ENCODE results near the gene IER5L.

Gene IER5L

DNA sequence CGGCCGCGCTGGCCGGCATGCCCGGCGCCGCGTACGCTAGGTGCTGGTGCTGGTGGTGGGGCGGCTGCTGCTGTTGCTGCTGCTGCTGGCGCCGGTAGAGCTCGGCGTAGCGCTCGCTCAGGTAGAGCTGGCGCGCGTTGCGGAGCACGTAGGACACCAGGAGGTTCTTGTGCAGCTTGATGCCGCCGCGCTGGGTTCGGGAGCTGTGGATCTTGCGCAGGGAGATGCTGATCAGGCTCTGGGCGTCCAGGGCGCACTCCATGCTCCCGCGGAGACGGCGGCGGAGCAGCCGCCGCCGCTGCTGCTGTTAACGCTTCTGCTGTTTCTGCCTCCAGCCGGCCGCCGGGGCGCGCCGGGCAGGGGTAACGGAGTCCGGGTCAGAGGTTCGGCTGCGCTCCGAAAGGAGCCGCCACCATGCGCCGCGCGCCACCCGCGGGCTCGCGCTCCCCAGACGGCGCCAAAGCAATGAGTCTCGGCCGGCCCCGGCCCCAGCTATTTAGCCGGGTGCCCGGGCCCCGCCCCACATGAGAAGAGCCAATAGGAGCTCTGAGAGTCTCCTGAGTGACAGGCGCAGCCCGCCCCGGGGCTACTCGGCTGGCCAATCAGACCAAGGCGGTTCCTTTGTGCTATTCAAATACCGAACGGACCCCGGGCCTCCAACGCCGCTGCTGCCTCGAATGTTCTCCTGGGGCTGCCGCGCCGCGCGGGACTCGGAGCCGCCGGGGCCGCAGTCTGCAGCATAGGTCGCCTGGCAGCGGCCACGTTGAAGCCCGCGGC lies at the start of gene IER5L:
Gene IER5L, minus strand, starts transcription at position 471 of the 777 bp plus-strand sequence. Its CDS starts 209 bp downstream, at position 262.
- peaks cover 47 to 57% of the 10 kb centered on the region in 2 donors for H3K4me1 ChIP-seq (ENCODE audit: control insufficient read depth in 1 of 2, insufficient read depth in 2 of 2, low read length in 2 of 2)
- H3K27ac ChIP-seq (ENCODE audit: low read depth, low read length) = peak within 1 kb of the TSS; percentile 92

DNA sequence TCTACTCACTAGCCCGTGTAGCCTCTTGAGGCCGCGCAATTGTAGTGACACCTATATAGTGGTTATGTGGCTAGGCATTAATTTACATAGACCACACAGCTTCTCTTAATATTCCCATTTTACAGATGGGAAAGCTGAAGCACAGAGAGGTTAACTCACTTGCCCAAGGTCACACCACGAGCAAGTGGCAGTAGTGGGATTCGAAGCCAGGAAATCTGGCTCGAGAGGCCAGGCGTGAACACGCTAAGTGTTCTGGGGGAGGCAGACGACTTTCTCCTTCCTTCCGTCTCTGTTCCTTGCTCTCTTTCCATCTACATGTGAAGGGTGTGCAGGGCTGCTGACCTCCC lies 49.8 kb upstream of the IER5L start:
- Histone ChIP-seq H3K9me3 (ENCODE audit: control insufficient read depth in 1 of 2, low read length in 2 of 2) (no peaks in the 10 kb centered on the region), H3K9ac (ENCODE audit: low read depth in 1 of 2, low read length in 2 of 2) (no peak overlapping the region), H3K27me3 (ENCODE audit: control insufficient read depth in 1 of 2, insufficient read depth in 2 of 2, low read length in 2 of 2) (no peaks in the 10 kb centered on the region), H3K4me1 (ENCODE audit: control insufficient read depth in 1 of 2, insufficient read depth in 2 of 2, low read length in 2 of 2) (peaks cover 0 to 8% of the 10 kb centered on the region in 2 donors), H3K27ac (ENCODE audit: low read depth, low read length) (no peak overlapping the region), H3K36me3 (ENCODE audit: control insufficient read depth in 1 of 2, insufficient read depth in 2 of 2, low read length in 2 of 2) (no peaks in the 10 kb centered on the region), H3K4me3 (ENCODE audit: low read depth in 1 of 2, low read length in 2 of 2) (no peak overlapping the region)

More for the DNA sequence above, at the start of gene IER5L:
- H3K36me3 ChIP-seq (ENCODE audit: control insufficient read depth in 1 of 2, insufficient read depth in 2 of 2, low read length in 2 of 2) = no peaks in the 10 kb centered on the region
- peaks cover 4 to 5% of the 10 kb centered on the region in 2 donors for H3K27me3 ChIP-seq (ENCODE audit: control insufficient read depth in 1 of 2, insufficient read depth in 2 of 2, low read length in 2 of 2)
- peak within 1 kb of the TSS; percentile 72 to 91 for H3K9ac ChIP-seq (ENCODE audit: low read depth in 1 of 2, low read length in 2 of 2)
- H3K4me3 ChIP-seq (ENCODE audit: low read depth in 1 of 2, low read length in 2 of 2) = peak within 1 kb of the TSS; percentile 75 to 87
- H3K9me3 ChIP-seq (ENCODE audit: control insufficient read depth in 1 of 2, low read length in 2 of 2) = no peaks in the 10 kb centered on the region

DNA sequence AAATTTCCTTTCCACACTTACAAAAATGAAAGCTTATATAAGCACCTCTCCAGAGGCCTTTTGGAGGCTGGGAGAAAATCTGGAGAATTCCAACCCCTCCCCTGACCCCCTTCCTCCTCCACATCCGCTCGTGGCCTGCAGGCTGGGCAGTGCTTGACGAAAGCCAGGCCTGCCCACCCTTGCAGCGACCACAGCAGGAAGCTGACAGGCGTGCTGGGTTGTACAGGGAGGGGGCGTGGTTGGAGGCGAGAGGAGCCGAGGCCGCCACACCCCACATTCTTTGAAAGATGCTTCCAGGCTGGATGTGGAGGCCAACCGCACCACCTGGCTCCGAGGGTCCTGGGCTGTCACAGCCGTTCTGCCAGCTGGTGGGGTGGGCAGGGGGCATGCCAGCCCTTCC lies 47.8 kb upstream of the IER5L start:
- Histone ChIP-seq H3K27ac (ENCODE audit: low read depth, low read length) (no peak overlapping the region), H3K36me3 (ENCODE audit: control insufficient read depth in 1 of 2, insufficient read depth in 2 of 2, low read length in 2 of 2) (no peaks in the 10 kb centered on the region), H3K9ac (ENCODE audit: low read depth in 1 of 2, low read length in 2 of 2) (no peak overlapping the region), H3K4me3 (ENCODE audit: low read depth in 1 of 2, low read length in 2 of 2) (no peak overlapping the region), H3K4me1 (ENCODE audit: control insufficient read depth in 1 of 2, insufficient read depth in 2 of 2, low read length in 2 of 2) (peaks cover 0 to 8% of the 10 kb centered on the region in 2 donors), H3K27me3 (ENCODE audit: control insufficient read depth in 1 of 2, insufficient read depth in 2 of 2, low read length in 2 of 2) (no peaks in the 10 kb centered on the region), H3K9me3 (ENCODE audit: control insufficient read depth in 1 of 2, low read length in 2 of 2) (no peaks in the 10 kb centered on the region)

DNA sequence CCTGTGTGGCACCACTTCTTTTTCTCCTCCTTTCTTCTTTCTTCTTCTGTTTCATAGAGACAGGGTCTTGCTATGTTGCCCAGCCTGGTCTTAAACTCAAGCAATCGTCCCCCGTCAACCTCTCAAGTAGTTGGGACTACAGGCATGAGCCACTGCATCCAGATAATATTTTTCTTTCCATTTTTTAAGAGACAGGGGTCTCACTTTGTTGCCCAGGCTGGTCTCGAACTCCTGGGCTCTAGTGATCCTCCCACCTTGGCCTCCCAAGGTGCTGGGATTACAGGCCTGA lies 47.4 kb upstream of the IER5L start:
- Histone ChIP-seq H3K9ac (ENCODE audit: low read depth in 1 of 2, low read length in 2 of 2) (no peak overlapping the region), H3K36me3 (ENCODE audit: control insufficient read depth in 1 of 2, insufficient read depth in 2 of 2, low read length in 2 of 2) (no peaks in the 10 kb centered on the region), H3K27me3 (ENCODE audit: control insufficient read depth in 1 of 2, insufficient read depth in 2 of 2, low read length in 2 of 2) (no peaks in the 10 kb centered on the region), H3K9me3 (ENCODE audit: control insufficient read depth in 1 of 2, low read length in 2 of 2) (no peaks in the 10 kb centered on the region), H3K4me1 (ENCODE audit: control insufficient read depth in 1 of 2, insufficient read depth in 2 of 2, low read length in 2 of 2) (peaks cover 0 to 8% of the 10 kb centered on the region in 2 donors), H3K4me3 (ENCODE audit: low read depth in 1 of 2, low read length in 2 of 2) (no peak overlapping the region), H3K27ac (ENCODE audit: low read depth, low read length) (peak overlapping the region; percentile 18)

DNA sequence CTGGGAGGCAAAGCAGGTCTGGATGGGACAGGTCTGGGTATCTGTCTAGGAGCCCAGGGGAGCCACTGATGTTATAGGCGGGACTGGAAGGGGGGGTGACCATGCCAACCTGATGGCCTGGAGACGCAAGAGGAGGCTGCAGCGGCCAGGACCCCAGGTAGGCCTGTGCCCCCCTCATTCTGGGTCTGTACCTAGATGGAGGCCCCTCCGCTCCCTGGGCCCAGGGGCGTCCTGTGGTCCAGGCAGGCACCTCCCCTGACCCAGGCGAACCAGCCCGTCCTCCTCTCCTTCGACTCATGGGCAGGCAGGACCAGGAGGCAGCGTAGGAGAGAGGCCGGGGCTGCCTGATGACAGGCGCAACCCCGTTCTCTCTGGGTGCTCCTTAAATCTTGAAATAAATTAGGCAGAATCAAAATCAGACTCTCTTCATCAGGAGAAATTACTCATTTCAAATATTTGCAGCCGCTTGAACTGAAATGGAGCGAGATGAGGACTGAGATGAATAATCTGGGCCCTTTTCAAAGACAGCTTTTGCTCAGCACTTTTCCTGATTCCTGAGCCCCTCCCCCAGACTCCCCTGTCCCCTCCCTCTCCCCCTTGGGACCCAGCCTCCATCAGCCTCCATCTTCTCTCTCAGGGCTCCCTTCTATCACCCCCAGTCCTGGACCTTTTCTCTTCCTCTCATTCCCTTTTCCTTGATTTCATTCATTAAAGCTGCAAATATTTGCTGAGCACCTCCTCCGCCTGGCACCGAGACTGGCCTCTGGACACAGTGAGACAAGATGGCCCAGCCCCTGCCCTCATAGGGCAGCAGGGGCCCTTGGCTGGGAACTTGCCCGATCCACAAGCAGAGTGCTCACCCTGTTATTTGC lies 46.8 kb upstream of the IER5L start:
- H3K9ac ChIP-seq (ENCODE audit: low read depth in 1 of 2, low read length in 2 of 2) = no peak overlapping the region
- H3K9me3 ChIP-seq (ENCODE audit: control insufficient read depth in 1 of 2, low read length in 2 of 2) = no peaks in the 10 kb centered on the region
- H3K4me1 ChIP-seq (ENCODE audit: control insufficient read depth in 1 of 2, insufficient read depth in 2 of 2, low read length in 2 of 2) = peaks cover 0 to 8% of the 10 kb centered on the region in 2 donors
- H3K27ac ChIP-seq (ENCODE audit: low read depth, low read length) = peak overlapping the region; percentile 20
- no peaks in the 10 kb centered on the region for H3K36me3 ChIP-seq (ENCODE audit: control insufficient read depth in 1 of 2, insufficient read depth in 2 of 2, low read length in 2 of 2)
- H3K4me3 ChIP-seq (ENCODE audit: low read depth in 1 of 2, low read length in 2 of 2) = no peak overlapping the region
- no peaks in the 10 kb centered on the region for H3K27me3 ChIP-seq (ENCODE audit: control insufficient read depth in 1 of 2, insufficient read depth in 2 of 2, low read length in 2 of 2)

DNA sequence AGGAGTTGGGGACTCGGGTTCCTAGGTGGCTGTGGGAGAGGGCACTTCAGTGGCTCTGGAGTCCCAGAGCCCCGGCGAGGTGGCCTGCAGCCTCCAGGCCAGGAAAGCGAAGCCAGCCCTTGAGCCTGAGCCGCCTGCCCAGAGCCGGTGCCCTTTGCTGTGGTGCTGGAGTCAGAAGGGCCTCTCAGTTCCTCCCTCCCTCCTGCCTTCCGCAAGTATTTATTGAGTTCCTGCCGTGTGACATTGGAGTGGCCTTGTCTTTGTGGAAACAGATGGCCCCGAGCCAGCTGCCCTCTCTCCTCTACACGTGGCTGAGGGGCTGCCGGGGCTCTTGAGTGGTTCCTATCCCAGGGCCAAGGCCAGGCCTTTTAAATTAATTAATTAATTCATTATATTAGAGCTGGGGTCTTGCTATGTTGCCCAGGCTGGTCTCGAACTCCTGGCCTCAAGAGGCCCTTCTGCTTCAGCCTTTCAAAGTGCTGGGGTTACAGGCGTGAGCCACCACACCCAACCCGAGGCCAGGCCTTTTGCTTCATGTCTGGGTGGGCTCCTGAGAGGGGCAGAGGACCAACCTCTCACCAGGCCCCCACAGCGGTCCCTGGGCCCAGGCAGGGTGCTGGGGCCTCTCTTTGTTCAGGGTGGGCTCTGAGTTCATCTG lies 45.6 kb upstream of the IER5L start:
- H3K4me1 ChIP-seq (ENCODE audit: control insufficient read depth in 1 of 2, insufficient read depth in 2 of 2, low read length in 2 of 2) = peaks cover 0 to 6% of the 10 kb centered on the region in 2 donors
- no peaks in the 10 kb centered on the region for H3K9me3 ChIP-seq (ENCODE audit: control insufficient read depth in 1 of 2, low read length in 2 of 2)
- H3K4me3 ChIP-seq (ENCODE audit: low read depth in 1 of 2, low read length in 2 of 2) = no peak overlapping the region
- no peak overlapping the region for H3K27ac ChIP-seq (ENCODE audit: low read depth, low read length)
- H3K36me3 ChIP-seq (ENCODE audit: control insufficient read depth in 1 of 2, insufficient read depth in 2 of 2, low read length in 2 of 2) = no peaks in the 10 kb centered on the region
- H3K27me3 ChIP-seq (ENCODE audit: control insufficient read depth in 1 of 2, insufficient read depth in 2 of 2, low read length in 2 of 2) = no peaks in the 10 kb centered on the region
- H3K9ac ChIP-seq (ENCODE audit: low read depth in 1 of 2, low read length in 2 of 2) = no peak overlapping the region

DNA sequence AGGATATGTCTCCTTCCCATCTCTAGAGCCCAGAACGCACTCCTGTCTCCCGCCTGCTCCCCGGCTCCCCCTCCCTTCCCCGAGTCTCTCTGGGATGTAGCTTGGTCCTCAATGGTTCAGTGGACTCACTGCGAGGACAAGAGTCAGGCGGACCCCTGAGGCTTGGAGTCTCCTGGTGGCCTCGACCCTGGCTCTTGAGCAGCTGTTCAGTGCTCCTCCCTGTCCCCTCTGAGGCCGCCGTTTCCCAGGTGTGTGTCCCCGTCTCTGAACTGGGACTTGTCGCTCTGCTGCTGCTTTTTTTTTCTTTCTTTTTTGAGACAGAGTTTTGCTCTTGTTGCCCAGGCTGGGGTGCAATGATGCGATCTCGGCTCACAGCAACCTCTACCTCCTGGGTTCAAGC lies 44.8 kb upstream of the IER5L start:
- Histone ChIP-seq H3K9me3 (ENCODE audit: control insufficient read depth in 1 of 2, low read length in 2 of 2) (no peaks in the 10 kb centered on the region), H3K36me3 (ENCODE audit: control insufficient read depth in 1 of 2, insufficient read depth in 2 of 2, low read length in 2 of 2) (no peaks in the 10 kb centered on the region), H3K9ac (ENCODE audit: low read depth in 1 of 2, low read length in 2 of 2) (no peak overlapping the region), H3K4me1 (ENCODE audit: control insufficient read depth in 1 of 2, insufficient read depth in 2 of 2, low read length in 2 of 2) (peaks cover 0 to 6% of the 10 kb centered on the region in 2 donors), H3K4me3 (ENCODE audit: low read depth in 1 of 2, low read length in 2 of 2) (no peak overlapping the region), H3K27ac (ENCODE audit: low read depth, low read length) (no peak overlapping the region), H3K27me3 (ENCODE audit: control insufficient read depth in 1 of 2, insufficient read depth in 2 of 2, low read length in 2 of 2) (no peaks in the 10 kb centered on the region)

DNA sequence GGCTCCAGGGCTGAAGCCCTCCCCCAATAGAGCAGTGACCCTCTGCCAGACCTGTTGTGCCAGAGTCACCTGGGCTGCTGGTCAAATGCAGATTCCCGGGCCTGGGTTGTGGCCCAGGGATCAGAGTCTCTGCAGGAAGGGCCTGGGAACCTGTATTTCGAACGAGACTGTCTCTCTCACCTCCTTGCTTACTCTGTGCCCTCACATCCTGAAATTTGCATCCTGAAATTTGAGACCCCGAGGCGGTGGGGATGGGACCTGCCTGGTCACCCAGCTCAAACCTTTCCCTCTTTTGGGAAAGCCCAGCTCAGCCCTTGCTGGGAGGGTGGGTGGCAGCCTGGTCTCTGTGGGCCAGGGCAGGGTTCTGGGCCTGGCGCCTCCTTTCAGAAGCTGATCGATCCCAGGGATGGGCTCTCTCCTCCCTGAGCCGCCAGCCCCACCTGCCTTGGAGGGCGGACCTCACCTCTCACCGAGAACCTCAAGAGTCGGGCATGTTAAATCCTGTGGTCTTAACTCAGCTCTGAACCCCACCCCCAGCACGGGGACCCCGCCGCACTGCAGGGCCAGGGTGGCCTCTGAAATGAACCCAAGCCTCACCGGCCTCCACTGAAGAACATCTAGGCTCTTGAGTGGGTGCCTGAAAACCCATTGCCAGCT lies 44.0 kb upstream of the IER5L start:
- Histone ChIP-seq H3K27me3 (ENCODE audit: control insufficient read depth in 1 of 2, insufficient read depth in 2 of 2, low read length in 2 of 2) (no peaks in the 10 kb centered on the region), H3K4me3 (ENCODE audit: low read depth in 1 of 2, low read length in 2 of 2) (no peak overlapping the region), H3K9me3 (ENCODE audit: control insufficient read depth in 1 of 2, low read length in 2 of 2) (no peaks in the 10 kb centered on the region), H3K4me1 (ENCODE audit: control insufficient read depth in 1 of 2, insufficient read depth in 2 of 2, low read length in 2 of 2) (peaks cover 0 to 6% of the 10 kb centered on the region in 2 donors), H3K27ac (ENCODE audit: low read depth, low read length) (no peak overlapping the region), H3K9ac (ENCODE audit: low read depth in 1 of 2, low read length in 2 of 2) (no peak overlapping the region), H3K36me3 (ENCODE audit: control insufficient read depth in 1 of 2, insufficient read depth in 2 of 2, low read length in 2 of 2) (no peaks in the 10 kb centered on the region)

DNA sequence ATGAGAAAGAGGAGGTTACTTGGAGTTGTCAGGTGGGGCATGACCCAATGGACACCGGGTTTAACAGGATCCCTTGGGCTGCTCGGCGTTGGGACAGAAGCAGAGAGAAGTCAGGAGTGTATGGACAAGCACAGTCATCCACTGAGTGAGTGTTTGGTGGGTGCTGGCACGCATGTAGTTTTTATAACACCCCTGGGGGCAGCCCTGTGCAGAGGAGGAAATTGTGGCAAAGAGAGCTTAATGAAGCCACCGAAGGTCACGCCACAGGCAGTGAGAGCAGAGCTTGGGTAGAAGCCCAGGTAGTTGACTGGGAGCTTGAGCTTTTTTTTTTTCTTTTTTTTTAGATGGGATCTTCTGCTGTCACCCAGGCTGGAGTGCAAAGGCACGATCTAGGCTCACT lies 43.2 kb upstream of the IER5L start:
- Histone ChIP-seq H3K27me3 (ENCODE audit: control insufficient read depth in 1 of 2, insufficient read depth in 2 of 2, low read length in 2 of 2) (no peaks in the 10 kb centered on the region), H3K9me3 (ENCODE audit: control insufficient read depth in 1 of 2, low read length in 2 of 2) (no peaks in the 10 kb centered on the region), H3K9ac (ENCODE audit: low read depth in 1 of 2, low read length in 2 of 2) (no peak overlapping the region), H3K4me1 (ENCODE audit: control insufficient read depth in 1 of 2, insufficient read depth in 2 of 2, low read length in 2 of 2) (peaks cover 0 to 4% of the 10 kb centered on the region in 2 donors), H3K36me3 (ENCODE audit: control insufficient read depth in 1 of 2, insufficient read depth in 2 of 2, low read length in 2 of 2) (no peaks in the 10 kb centered on the region), H3K27ac (ENCODE audit: low read depth, low read length) (no peak overlapping the region), H3K4me3 (ENCODE audit: low read depth in 1 of 2, low read length in 2 of 2) (no peak overlapping the region)
